CD4-positive, alpha-beta T cell (primary cell): Measurements from ENCODE around the gene SSBP2. TPM values are rescaled to one million over a fixed set of nuclear protein-coding genes. Genes with fewer than 3 reads are reported as not detected.

Experiments used
- ATAC-seq: fragments of 200-7000 bp; cut with Tn5 transposase; one replicate; pipeline ENCODE4 v1.10.0; 2022; ENCODE audit warnings: mild to moderate bottlenecking; ENCODE audit not compliant: poor library complexity
- CTCF ChIA-PET: fragments of 350-600 bp; sonication (Branson Sonifier 250); formaldehyde crosslinking; loops from one replicate; lab custom pipeline; 2021; ENCODE audit warnings: antibody characterized with exemption, inconsistent platforms; lab: Charles Lee
- POLR2A ChIA-PET: fragments of 350-600 bp; sonication (Branson Sonifier 250); formaldehyde crosslinking; loops from one replicate; lab custom pipeline; 2021; ENCODE audit warnings: antibody characterized with exemption, inconsistent platforms; lab: Charles Lee
- DNase-seq, 14 experiments: peaks; one replicate each; pipeline ENCODE4 v3.0.0-alpha.2; 2013 to 2020; ENCODE audit warnings: mixed read lengths in 2 of 14
- H3K27ac ChIP-seq, 2 donors: one replicate each; pipeline versions ENCODE4 v1.5.1 to v1.7.0; 2013; ENCODE audit warnings: low read length in 2 of 2, low read depth in 1 of 2, mild to moderate bottlenecking in 1 of 2
- H3K27me3 ChIP-seq, 2 experiments: 1 replicate in 1 of 2; 2 replicates in 1 of 2; pipeline versions ENCODE4 v1.6.1 to v1.7.0; 2013; ENCODE audit warnings: low read length in 2 of 2, control low read depth in 1 of 2, mild to moderate bottlenecking in 1 of 2, moderate library complexity in 1 of 2; ENCODE audit not compliant: insufficient read depth in 2 of 2, control insufficient read depth in 1 of 2
- H3K36me3 ChIP-seq: one replicate; pipeline ENCODE4 v1.6.1; 2013; ENCODE audit warnings: low read length, control low read depth; ENCODE audit not compliant: insufficient read depth
- H3K4me1 ChIP-seq: one replicate; pipeline ENCODE4 v1.6.1; 2013; ENCODE audit warnings: low read length, control low read depth; ENCODE audit not compliant: insufficient read depth
- H3K4me3 ChIP-seq: one replicate; pipeline ENCODE4 v1.5.1; 2013; ENCODE audit warnings: mild to moderate bottlenecking, low read length, moderate library complexity
- H3K9me3 ChIP-seq, 2 experiments: 1 replicate in 1 of 2; 2 replicates in 1 of 2; pipeline versions ENCODE4 v1.6.1 to v1.7.0; 2013; ENCODE audit warnings: low read length in 2 of 2, mild to moderate bottlenecking in 2 of 2, control low read depth in 1 of 2, moderate library complexity in 1 of 2; ENCODE audit not compliant: control insufficient read depth in 1 of 2, insufficient read depth in 1 of 2
- H3K27ac Mint-ChIP-seq: one replicate; pipeline ENCODE4 v1.8.0; 2020; ENCODE audit warnings: mixed read lengths
- H3K27me3 Mint-ChIP-seq: one replicate; pipeline ENCODE4 v1.8.0; 2021; ENCODE audit warnings: mixed read lengths
- H3K36me3 Mint-ChIP-seq: one replicate; pipeline ENCODE4 v1.8.0; 2021; ENCODE audit warnings: low read depth, mixed read lengths
- H3K4me1 Mint-ChIP-seq: one replicate; pipeline ENCODE4 v1.8.0; 2021; ENCODE audit warnings: low read depth, mixed read lengths
- H3K4me3 Mint-ChIP-seq: one replicate; pipeline ENCODE4 v1.8.0; 2020; ENCODE audit warnings: mild to moderate bottlenecking, mixed read lengths
- H3K9me3 Mint-ChIP-seq: one replicate; pipeline ENCODE4 v1.8.0; 2020; ENCODE audit warnings: mixed read lengths
- intact Hi-C, 2 experiments: fragments of 100-400 bp; cut with DNase I in 1 of 2; cut with micrococcal nuclease in 1 of 2; formaldehyde crosslinking; loops; one replicate each; pipeline versions ENCODE4 v1.15.1 to v1.9.0; 2023 to 2025; cut with DNase I, micrococcal nuclease
- total RNA-seq, 174 experiments: library from RNA in 2 of 174; stranded (reverse) in 2 of 174; gene quantifications; one replicate each; pipeline ENCODE4 v1.2.3 and lab custom pipeline; 2021 to 2026
- TF ChIP-seq, protein P1 (sequence below): fragments of 200-600 bp; IDR thresholded peaks from one replicate; pipeline ENCODE4 v1.8.0; 2022; ENCODE audit warnings: antibody characterized with exemption, mild to moderate bottlenecking

The SSBP2 gene
- total RNA-seq, 2 experiments from 2014 or later, result 33.5 to 36.3 TPM

DNA sequence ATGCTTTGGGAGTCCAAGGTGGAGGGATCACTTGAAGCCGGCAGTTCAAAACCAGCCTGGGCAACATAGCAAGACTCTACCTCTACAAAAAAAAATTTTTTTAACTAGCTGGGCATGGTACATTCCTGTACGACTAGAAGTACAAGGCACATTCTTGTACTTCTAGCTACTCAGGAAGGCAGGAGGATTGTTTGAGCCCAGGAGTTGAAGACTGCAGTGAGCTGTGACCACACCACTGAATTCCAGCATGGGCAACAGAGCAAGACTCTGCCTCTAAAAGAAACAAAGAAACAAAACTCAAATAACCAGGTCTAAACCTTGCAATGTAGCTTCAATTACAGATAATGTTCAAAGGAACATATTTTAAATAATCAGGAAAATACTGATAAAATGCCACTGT, 56.2 kb downstream of the SSBP2 start:
- no peaks in the 10 kb centered on the region for H3K27me3 ChIP-seq
- peaks cover 6 to 9% of the 10 kb centered on the region in 2 experiments for H3K9me3 ChIP-seq
- no peaks in the 10 kb centered on the region for H3K4me1 ChIP-seq
- no peaks in the 10 kb centered on the region for H3K36me3 ChIP-seq
- H3K4me1 Mint-ChIP-seq, result peaks cover 47% of the 10 kb centered on the region
- H3K36me3 Mint-ChIP-seq, result peaks cover 75% of the 10 kb centered on the region
- no peak overlapping the region for H3K27ac Mint-ChIP-seq
- no peaks in the 10 kb centered on the region for H3K27me3 Mint-ChIP-seq
- no peak for ATAC-seq
- TF ChIP-seq, protein P1, sequence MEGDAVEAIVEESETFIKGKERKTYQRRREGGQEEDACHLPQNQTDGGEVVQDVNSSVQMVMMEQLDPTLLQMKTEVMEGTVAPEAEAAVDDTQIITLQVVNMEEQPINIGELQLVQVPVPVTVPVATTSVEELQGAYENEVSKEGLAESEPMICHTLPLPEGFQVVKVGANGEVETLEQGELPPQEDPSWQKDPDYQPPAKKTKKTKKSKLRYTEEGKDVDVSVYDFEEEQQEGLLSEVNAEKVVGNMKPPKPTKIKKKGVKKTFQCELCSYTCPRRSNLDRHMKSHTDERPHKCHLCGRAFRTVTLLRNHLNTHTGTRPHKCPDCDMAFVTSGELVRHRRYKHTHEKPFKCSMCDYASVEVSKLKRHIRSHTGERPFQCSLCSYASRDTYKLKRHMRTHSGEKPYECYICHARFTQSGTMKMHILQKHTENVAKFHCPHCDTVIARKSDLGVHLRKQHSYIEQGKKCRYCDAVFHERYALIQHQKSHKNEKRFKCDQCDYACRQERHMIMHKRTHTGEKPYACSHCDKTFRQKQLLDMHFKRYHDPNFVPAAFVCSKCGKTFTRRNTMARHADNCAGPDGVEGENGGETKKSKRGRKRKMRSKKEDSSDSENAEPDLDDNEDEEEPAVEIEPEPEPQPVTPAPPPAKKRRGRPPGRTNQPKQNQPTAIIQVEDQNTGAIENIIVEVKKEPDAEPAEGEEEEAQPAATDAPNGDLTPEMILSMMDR, result no peak
- DNase-seq, result no peak
- no peak overlapping the region for H3K4me3 ChIP-seq
- H3K4me3 Mint-ChIP-seq, result no peak overlapping the region
- intact Hi-C loops, result no loop called here
- ChIA-PET CTCF (no interaction called here), POLR2A (interaction anchor here (0.5 kb wide), 1 partner anchor 280 kb away, joined by 6 read pairs; no protein-coding TSS in a partner anchor)
- H3K27ac ChIP-seq, result no peak overlapping the region
- H3K9me3 Mint-ChIP-seq, result peaks cover 19% of the 10 kb centered on the region

DNA sequence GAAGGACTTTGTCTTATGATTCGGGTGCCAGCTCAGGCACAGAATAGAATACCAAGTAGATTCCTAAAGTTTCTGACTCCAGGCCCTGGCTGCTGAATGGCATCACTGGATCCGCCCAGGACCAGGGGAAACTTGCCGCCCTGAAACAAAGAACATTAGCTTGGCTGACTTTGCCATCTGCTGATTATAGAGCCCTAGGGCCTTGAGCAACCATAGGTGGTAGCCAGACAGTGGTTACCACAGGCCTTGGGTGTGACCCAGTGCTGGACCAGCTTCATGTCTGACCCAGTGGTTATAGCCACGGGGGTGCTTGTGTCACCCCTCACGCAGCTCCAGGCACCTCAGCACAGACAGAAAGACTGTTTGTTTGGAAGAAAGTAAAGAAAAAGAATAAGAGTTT, 62.7 kb downstream of the SSBP2 start:
- Histone ChIP-seq H3K27me3 (no peaks in the 10 kb centered on the region), H3K4me1 (peaks cover 3% of the 10 kb centered on the region), H3K36me3 (peaks cover 6% of the 10 kb centered on the region), H3K9me3 (peaks cover 13 to 15% of the 10 kb centered on the region in 2 experiments), H3K4me3 (no peak overlapping the region), H3K27ac (no peak overlapping the region)
- intact Hi-C loops, result no loop called here
- ChIA-PET CTCF (no interaction called here), POLR2A (no interaction called here)
- Mint-ChIP-seq H3K4me3 (no peak overlapping the region), H3K4me1 (peaks cover 66% of the 10 kb centered on the region), H3K36me3 (peaks cover 89% of the 10 kb centered on the region), H3K27ac (no peak overlapping the region), H3K27me3 (no peaks in the 10 kb centered on the region), H3K9me3 (peaks cover 26% of the 10 kb centered on the region)
- TF ChIP-seq, protein P1, result no peak
- DNase-seq (no peak), ATAC-seq (no peak)

DNA sequence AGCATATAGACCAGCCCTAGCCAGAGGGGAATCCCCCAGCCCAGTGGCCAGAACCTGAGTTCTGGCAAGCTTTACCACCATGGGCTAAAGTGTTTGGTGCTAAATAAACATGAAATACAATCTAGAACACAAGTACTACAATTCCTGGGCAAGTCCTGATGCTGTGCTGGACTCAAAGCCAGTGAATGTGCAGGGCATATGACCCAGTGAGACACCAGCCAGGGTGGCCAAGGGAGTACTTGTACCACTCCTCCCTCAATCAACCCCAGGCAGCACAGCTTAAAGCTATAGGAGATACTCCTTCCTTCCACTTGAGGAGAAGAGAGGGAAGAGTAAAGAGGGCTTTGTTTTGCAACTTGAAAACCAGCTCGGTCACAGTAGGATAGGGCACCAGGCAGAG, 63.6 kb downstream of the SSBP2 start:
- Histone ChIP-seq H3K4me1 (peaks cover 3% of the 10 kb centered on the region), H3K4me3 (no peak overlapping the region), H3K27ac (no peak overlapping the region), H3K36me3 (peaks cover 6% of the 10 kb centered on the region), H3K27me3 (no peaks in the 10 kb centered on the region), H3K9me3 (peaks cover 8 to 15% of the 10 kb centered on the region in 2 experiments)
- H3K36me3 Mint-ChIP-seq, result peaks cover 90% of the 10 kb centered on the region
- ATAC-seq (no peak), DNase-seq (no peak)
- CTCF ChIA-PET, result no interaction called here
- no peak overlapping the region for H3K4me3 Mint-ChIP-seq
- POLR2A ChIA-PET, result interaction anchor here (0.6 kb wide), 1 partner anchor 19 kb away, joined by 5 read pairs; no protein-coding TSS in a partner anchor
- no peak overlapping the region for H3K27ac Mint-ChIP-seq
- no peaks in the 10 kb centered on the region for H3K27me3 Mint-ChIP-seq
- H3K4me1 Mint-ChIP-seq, result peaks cover 72% of the 10 kb centered on the region
- intact Hi-C loops, result no loop called here
- TF ChIP-seq, protein P1, result no peak
- H3K9me3 Mint-ChIP-seq, result peaks cover 24% of the 10 kb centered on the region
